Gastroesophageal sphincter (tissue), 4 donors: Measurements from ENCODE around the gene MRPL42. TPM values are rescaled to one million over a fixed set of nuclear protein-coding genes. Genes with fewer than 3 reads are reported as not detected.
"Not testable (repeated sequence)": the region's sequence is repeated elsewhere in the genome, so short reads cannot be mapped to it uniquely, and the experiment has no call there.

Source experiments
- ATAC-seq: fragments of 150-250 bp; one replicate; pipeline ENCODE4 v1.9.1; 2016; ENCODE audit warnings: mild to moderate bottlenecking, moderate library complexity
- H3K27ac ChIP-seq, 4 donors: fragments of 200-600 bp; sonication (generic) in 3 of 4; 1 replicate in 3 of 4; 2 replicates in 1 of 4; pipeline ENCODE4 v1.5.1; 2016 to 2019
- H3K27me3 ChIP-seq: fragments of 200-600 bp; sonication (generic); one replicate; pipeline ENCODE4 v1.5.1; 2019
- H3K36me3 ChIP-seq, 2 donors: fragments of 200-600 bp; sonication (generic); one replicate each; pipeline ENCODE4 v1.5.1; 2019; ENCODE audit warnings: control low read depth in 1 of 2
- H3K4me1 ChIP-seq, 3 donors: fragments of 200-600 bp; sonication (generic); 1 replicate in 2 of 3; 2 replicates in 1 of 3; pipeline ENCODE4 v1.5.1; 2016 to 2019; ENCODE audit warnings: control low read depth in 2 of 3
- H3K4me3 ChIP-seq, 2 donors: fragments of 200-600 bp; sonication (generic); one replicate each; pipeline ENCODE4 v1.5.1; 2019; ENCODE audit warnings: mild to moderate bottlenecking in 1 of 2, moderate library complexity in 1 of 2
- H3K9me3 ChIP-seq, 3 donors: fragments of 200-600 bp; sonication (generic); one replicate each; pipeline ENCODE4 v1.5.1; 2017 to 2019; ENCODE audit warnings: control low read depth in 2 of 3
- CTCF ChIP-seq, 4 experiments: fragments of 200-600 bp in 2 of 4; fragments of 450-650 bp in 2 of 4; sonication (generic) in 1 of 4; IDR thresholded peaks; one replicate each; pipeline ENCODE4 v1.5.1; 2017 to 2019; ENCODE audit warnings: antibody characterized with exemption in 4 of 4, mild to moderate bottlenecking in 2 of 4, moderate library complexity in 2 of 4
- EP300 ChIP-seq: sonication (generic); formaldehyde crosslinking; IDR thresholded peaks from one replicate; pipeline ENCODE4 v1.6.1; 2017; ENCODE audit warnings: antibody characterized with exemption, mild to moderate bottlenecking
- POLR2A ChIP-seq, 2 donors: fragments of 450-650 bp; IDR thresholded peaks; one replicate each; pipeline ENCODE4 v1.6.1; 2017; ENCODE audit warnings: antibody characterized with exemption in 2 of 2, mild to moderate bottlenecking in 2 of 2, moderate library complexity in 1 of 2
- POLR2AphosphoS5 ChIP-seq: sonication (generic); formaldehyde crosslinking; IDR thresholded peaks from one replicate; pipeline ENCODE4 v1.6.1; 2017; ENCODE audit warnings: antibody characterized with exemption
- WGBS, 2 donors: methylation state at CpG; one replicate each; pipeline ENCODE4 v1.1.5; 2018; ENCODE audit warnings: low coverage in 1 of 2; 5-methylcytosine and 5-hydroxymethylcytosine counted together
- total RNA-seq, 4 donors: library from RNA; depleted of rRNA; stranded (reverse); fragments of >200 nt; gene quantifications; one replicate each; pipeline ENCODE4 v1.1.0, GENCODE V29; 2016

The MRPL42 gene
- total RNA-seq, 4 donors from 2014 or later = 40.3 to 52.9 (median 46.2) TPM

- Histone ChIP-seq H3K4me3 (no peak overlapping the region), H3K36me3 (peaks cover 0 to 38% of the 10 kb centered on the region in 2 donors), H3K4me1 (no peaks in the 10 kb centered on the region), H3K27ac (no peak overlapping the region), H3K9me3 (no peaks in the 10 kb centered on the region), H3K27me3 (no peaks in the 10 kb centered on the region)
- no peak for ATAC-seq
- 80 to 100% methylated on average over 1 of the region's 1 CpG for WGBS, 2 donors
- TF ChIP-seq POLR2A (IDR thresholded peaks at IDR 0.05) = no peak
- TF ChIP-seq EP300 = no peak
- TF ChIP-seq CTCF (IDR thresholded peaks at IDR 0.05) = no peak
Measured at GRCh38 chr12:93497456-93497855, 30.1 kb downstream of the MRPL42 start.

- H3K27ac ChIP-seq, H3K4me1 ChIP-seq, H3K9me3 ChIP-seq, ATAC-seq, H3K27me3 ChIP-seq, H3K4me3 ChIP-seq: not testable (repeated sequence)
- no CpG with 5 or more reads among the region's 1 CpG for WGBS, 2 donors
- H3K36me3 ChIP-seq = peaks cover 0 to 41% of the 10 kb centered on the region in 2 donors
Measured at GRCh38 chr12:93498813-93499212, 31.5 kb downstream of the MRPL42 start.

GRCh38 chr12:93500201-93500600 is 32.9 kb downstream of the MRPL42 start:
- Histone ChIP-seq H3K27me3 (no peaks in the 10 kb centered on the region), H3K27ac (no peak overlapping the region), H3K4me1 (no peaks in the 10 kb centered on the region), H3K36me3 (peaks cover 0 to 37% of the 10 kb centered on the region in 2 donors), H3K9me3 (no peaks in the 10 kb centered on the region), H3K4me3 (no peak overlapping the region)
- ATAC-seq = no peak
- 88 to 100% methylated on average over 1 of the region's 1 CpG for WGBS, 2 donors
- TF ChIP-seq POLR2A (IDR thresholded peaks at IDR 0.05) (no peak), EP300 (no peak), POLR2AphosphoS5 (no peak), CTCF (IDR thresholded peaks at IDR 0.05) (no peak)

- H3K27ac ChIP-seq = no peak overlapping the region
- no peaks in the 10 kb centered on the region for H3K9me3 ChIP-seq
- H3K4me1 ChIP-seq = no peaks in the 10 kb centered on the region
- ATAC-seq = no peak
- peaks cover 0 to 33% of the 10 kb centered on the region in 2 donors for H3K36me3 ChIP-seq
- TF ChIP-seq POLR2AphosphoS5 (no peak), CTCF (IDR thresholded peaks at IDR 0.05) (no peak), EP300 (no peak), POLR2A (IDR thresholded peaks at IDR 0.05) (no peak)
- H3K4me3 ChIP-seq = no peak overlapping the region
- 63 to 67% methylated on average over 2 of the region's 2 CpGs for WGBS, 2 donors
- H3K27me3 ChIP-seq = no peaks in the 10 kb centered on the region
Measured at GRCh38 chr12:93500667-93501066, 33.4 kb downstream of the MRPL42 start.

- Histone ChIP-seq H3K27me3 (no peaks in the 10 kb centered on the region), H3K4me3 (no peak overlapping the region), H3K36me3 (peaks cover 0 to 29% of the 10 kb centered on the region in 2 donors), H3K9me3 (no peaks in the 10 kb centered on the region), H3K27ac (no peak overlapping the region), H3K4me1 (no peaks in the 10 kb centered on the region)
- no peak for TF ChIP-seq POLR2AphosphoS5
- peak; percentile 70 to 77 (median 74) for TF ChIP-seq CTCF (IDR thresholded peaks at IDR 0.05)
- ATAC-seq = no peak
- 68% methylated on average over 9 to 10 of the region's 11 CpGs for WGBS, 2 donors
Measured at GRCh38 chr12:93502802-93503623, 35.7 kb downstream of the MRPL42 start.
